ENCODE data around the gene SERPINH1.

GRCh38 chr11:75560644-75561043 is 1.4 kb upstream of the SERPINH1 start:
- TF ChIP-seq CTCF (IDR thresholded peaks at IDR 0.05) (no peak), POLR2A (IDR thresholded peaks at IDR 0.05) (no peak)
